ENCODE data around the gene ANKRD44.
A peak's percentile ranks its signal among the peaks of the same experiment; 100 is the strongest.

The ANKRD44 gene

GRCh38 chr2:197268786-197269584, 41.6 kb downstream of the ANKRD44 start:
- in situ Hi-C loops (cut with MboI; ENCODE audit: low pct_unique_long_range_greater_than_20kb, low sequenced_read_pairs), result no loop called here
- no peak for DNase-seq

GRCh38 chr2:197266477-197266876, 44.1 kb downstream of the ANKRD44 start:
- no peak for DNase-seq
- in situ Hi-C loops (cut with MboI; ENCODE audit: low pct_unique_long_range_greater_than_20kb, low sequenced_read_pairs), result no loop called here

- in situ Hi-C loops (cut with MboI; ENCODE audit: low pct_unique_long_range_greater_than_20kb, low sequenced_read_pairs), result no loop called here
- DNase-seq, result no peak
Observed at GRCh38 chr2:197265924-197266323, 44.7 kb downstream of the ANKRD44 start.

GRCh38 chr2:197265036-197265435, 45.5 kb downstream of the ANKRD44 start:
- no peak for DNase-seq
- in situ Hi-C loops (cut with MboI; ENCODE audit: low pct_unique_long_range_greater_than_20kb, low sequenced_read_pairs), result no loop called here

GRCh38 chr2:197264332-197264731, 46.2 kb downstream of the ANKRD44 start:
- in situ Hi-C loops (cut with MboI; ENCODE audit: low pct_unique_long_range_greater_than_20kb, low sequenced_read_pairs), result no loop called here
- no peak for DNase-seq

- in situ Hi-C loops (cut with MboI; ENCODE audit: low pct_unique_long_range_greater_than_20kb, low sequenced_read_pairs), result no loop called here
- no peak for DNase-seq
Observed at GRCh38 chr2:197263077-197263476, 47.5 kb downstream of the ANKRD44 start.

- peak; percentile 40 for DNase-seq
- in situ Hi-C loops (cut with MboI; ENCODE audit: low pct_unique_long_range_greater_than_20kb, low sequenced_read_pairs), result no loop called here
Observed at GRCh38 chr2:197261808-197262226, 48.8 kb downstream of the ANKRD44 start.

GRCh38 chr2:197259470-197259999, 51.0 kb downstream of the ANKRD44 start:
- DNase-seq, result no peak
- in situ Hi-C loops (cut with MboI; ENCODE audit: low pct_unique_long_range_greater_than_20kb, low sequenced_read_pairs), result no loop called here

GRCh38 chr2:197258580-197258979, 52.0 kb downstream of the ANKRD44 start:
- in situ Hi-C loops (cut with MboI; ENCODE audit: low pct_unique_long_range_greater_than_20kb, low sequenced_read_pairs), result no loop called here
- DNase-seq, result peak; percentile 51

GRCh38 chr2:197256547-197257170, 53.9 kb downstream of the ANKRD44 start:
- in situ Hi-C loops (cut with MboI; ENCODE audit: low pct_unique_long_range_greater_than_20kb, low sequenced_read_pairs), result no loop called here
- DNase-seq, result peak; percentile 28

GRCh38 chr2:197256021-197256420, 54.6 kb downstream of the ANKRD44 start:
- no peak for DNase-seq

GRCh38 chr2:197255543-197255942, 55.0 kb downstream of the ANKRD44 start:
- in situ Hi-C loops (cut with MboI; ENCODE audit: low pct_unique_long_range_greater_than_20kb, low sequenced_read_pairs), result no loop called here
- DNase-seq, result peak; percentile 94

More at GRCh38 chr2:197256021-197256420, 54.6 kb downstream of the ANKRD44 start:
- in situ Hi-C loops (cut with MboI; ENCODE audit: low pct_unique_long_range_greater_than_20kb, low sequenced_read_pairs), result no loop called here

GRCh38 chr2:197254776-197255530, 55.6 kb downstream of the ANKRD44 start:
- no peak for DNase-seq
- in situ Hi-C loops (cut with MboI; ENCODE audit: low pct_unique_long_range_greater_than_20kb, low sequenced_read_pairs), result no loop called here

GRCh38 chr2:197251576-197251975, 59.0 kb downstream of the ANKRD44 start:
- in situ Hi-C loops (cut with MboI; ENCODE audit: low pct_unique_long_range_greater_than_20kb, low sequenced_read_pairs), result no loop called here
- DNase-seq, result no peak

- no peak for DNase-seq
- in situ Hi-C loops (cut with MboI; ENCODE audit: low pct_unique_long_range_greater_than_20kb, low sequenced_read_pairs), result no loop called here
Observed at GRCh38 chr2:197251163-197251562, 59.4 kb downstream of the ANKRD44 start.

GRCh38 chr2:197250084-197250397, 60.5 kb downstream of the ANKRD44 start:
- no peak for DNase-seq
- in situ Hi-C loops (cut with MboI; ENCODE audit: low pct_unique_long_range_greater_than_20kb, low sequenced_read_pairs), result no loop called here

GRCh38 chr2:197249381-197250083, 61.0 kb downstream of the ANKRD44 start:
- in situ Hi-C loops (cut with MboI; ENCODE audit: low pct_unique_long_range_greater_than_20kb, low sequenced_read_pairs), result no loop called here
- no peak for DNase-seq

GRCh38 chr2:197248623-197249022, 62.0 kb downstream of the ANKRD44 start:
- in situ Hi-C loops (cut with MboI; ENCODE audit: low pct_unique_long_range_greater_than_20kb, low sequenced_read_pairs), result no loop called here
- DNase-seq, result peak; percentile 76

GRCh38 chr2:197248001-197248401, 62.6 kb downstream of the ANKRD44 start:
- in situ Hi-C loops (cut with MboI; ENCODE audit: low pct_unique_long_range_greater_than_20kb, low sequenced_read_pairs), result no loop called here
- no peak for DNase-seq

Measured in KBM-7 (cell line).